Measurements from ENCODE around the gene MEIS2. TPM values are rescaled to one million over a fixed set of nuclear protein-coding genes. Genes with fewer than 3 reads are reported as not detected.

The MEIS2 gene
- total and polyA plus RNA-seq, 9 donors: 27.7 to 73.7 (median 47.7) TPM

DNA sequence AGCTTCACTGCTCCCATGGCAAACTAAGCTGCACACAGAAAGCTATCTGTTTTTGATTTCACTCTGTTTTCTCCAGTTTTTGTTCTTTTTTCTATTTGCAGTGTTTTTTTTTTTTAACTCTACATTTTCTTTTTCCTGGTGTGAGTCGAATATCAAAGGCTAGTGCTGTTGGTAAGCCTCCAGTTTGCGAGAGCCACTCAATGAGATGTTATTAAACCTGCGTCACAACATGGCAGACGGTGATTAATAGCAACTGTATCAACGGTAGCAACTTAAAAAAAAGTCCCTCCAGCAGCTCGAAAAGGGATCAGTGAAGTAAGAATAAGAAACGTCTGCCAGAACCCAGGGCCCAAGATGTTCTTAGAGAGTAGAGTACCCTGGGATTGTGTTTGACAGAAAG is 84.1 kb downstream of the MEIS2 start:
- intact Hi-C loops (cut with DNase I): loop anchor here in 2 of 4 donors (5.0 to 10.0 kb wide), 2 partner anchors 79 to 86 kb away; partner anchors contain the start of gene MEIS2 (in 1 of the 2)
- H3K36me3 ChIP-seq: no peaks in the 10 kb centered on the region
- peak overlapping the region; percentile 2 for H3K4me3 ChIP-seq
- H3K4me1 ChIP-seq (ENCODE audit: insufficient read depth): peaks cover 16% of the 10 kb centered on the region
- WGBS, 3 donors: 2 to 6% (median 3%) methylated on average over 7 of the region's 7 CpGs
- TF ChIP-seq, protein P1, sequence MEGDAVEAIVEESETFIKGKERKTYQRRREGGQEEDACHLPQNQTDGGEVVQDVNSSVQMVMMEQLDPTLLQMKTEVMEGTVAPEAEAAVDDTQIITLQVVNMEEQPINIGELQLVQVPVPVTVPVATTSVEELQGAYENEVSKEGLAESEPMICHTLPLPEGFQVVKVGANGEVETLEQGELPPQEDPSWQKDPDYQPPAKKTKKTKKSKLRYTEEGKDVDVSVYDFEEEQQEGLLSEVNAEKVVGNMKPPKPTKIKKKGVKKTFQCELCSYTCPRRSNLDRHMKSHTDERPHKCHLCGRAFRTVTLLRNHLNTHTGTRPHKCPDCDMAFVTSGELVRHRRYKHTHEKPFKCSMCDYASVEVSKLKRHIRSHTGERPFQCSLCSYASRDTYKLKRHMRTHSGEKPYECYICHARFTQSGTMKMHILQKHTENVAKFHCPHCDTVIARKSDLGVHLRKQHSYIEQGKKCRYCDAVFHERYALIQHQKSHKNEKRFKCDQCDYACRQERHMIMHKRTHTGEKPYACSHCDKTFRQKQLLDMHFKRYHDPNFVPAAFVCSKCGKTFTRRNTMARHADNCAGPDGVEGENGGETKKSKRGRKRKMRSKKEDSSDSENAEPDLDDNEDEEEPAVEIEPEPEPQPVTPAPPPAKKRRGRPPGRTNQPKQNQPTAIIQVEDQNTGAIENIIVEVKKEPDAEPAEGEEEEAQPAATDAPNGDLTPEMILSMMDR (IDR thresholded peaks at IDR 0.05): no peak
- TF ChIP-seq EP300 (IDR thresholded peaks at IDR 0.05) (no peak), POLR2A (IDR thresholded peaks at IDR 0.05) (no peak)
- H3K27me3 ChIP-seq: no peaks in the 10 kb centered on the region
- H3K27ac ChIP-seq: peak overlapping the region; percentile 11 to 74
- peak in 4 of 5 donors; percentile 49 to 77 (median 70) for DNase-seq
- H3K9me3 ChIP-seq: no peaks in the 10 kb centered on the region

DNA sequence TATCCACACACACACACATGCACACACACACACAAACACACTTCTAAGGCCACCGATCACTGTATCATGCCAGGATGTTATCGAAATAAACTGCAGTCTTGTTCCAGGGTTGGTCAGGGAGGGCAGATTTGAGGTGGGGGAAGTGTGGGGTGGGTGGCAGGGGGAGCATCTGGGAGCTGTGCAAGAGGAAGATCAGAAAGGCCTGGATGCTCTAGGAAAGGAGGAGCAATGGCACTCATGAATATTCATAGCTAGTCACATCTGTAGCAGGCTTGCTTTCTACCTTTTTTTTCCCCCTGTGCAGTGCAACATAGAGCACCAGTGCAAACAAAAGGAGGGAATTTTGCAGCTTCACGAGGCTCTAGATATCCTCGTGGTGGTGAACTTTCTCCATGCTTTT is 84.9 kb downstream of the MEIS2 start:
- no peaks in the 10 kb centered on the region for H3K27me3 ChIP-seq
- no peaks in the 10 kb centered on the region for H3K9me3 ChIP-seq
- intact Hi-C loops (cut with DNase I): loop anchor here in 2 of 4 donors (5.0 to 10.0 kb wide), 2 partner anchors 79 to 87 kb away; partner anchors contain the start of gene MEIS2 (in 1 of the 2)
- no peak for TF ChIP-seq POLR2A (IDR thresholded peaks at IDR 0.05)
- no peak for TF ChIP-seq EP300 (IDR thresholded peaks at IDR 0.05)
- TF ChIP-seq, protein P1 (IDR thresholded peaks at IDR 0.05): no peak
- no peak overlapping the region for H3K4me3 ChIP-seq
- WGBS, 3 donors: 7 to 14% (median 12%) methylated on average over 4 of the region's 4 CpGs
- H3K4me1 ChIP-seq (ENCODE audit: insufficient read depth): peaks cover 13% of the 10 kb centered on the region
- H3K36me3 ChIP-seq: no peaks in the 10 kb centered on the region
- DNase-seq: no peak
- H3K27ac ChIP-seq: peak overlapping the region; percentile 11 to 74

DNA sequence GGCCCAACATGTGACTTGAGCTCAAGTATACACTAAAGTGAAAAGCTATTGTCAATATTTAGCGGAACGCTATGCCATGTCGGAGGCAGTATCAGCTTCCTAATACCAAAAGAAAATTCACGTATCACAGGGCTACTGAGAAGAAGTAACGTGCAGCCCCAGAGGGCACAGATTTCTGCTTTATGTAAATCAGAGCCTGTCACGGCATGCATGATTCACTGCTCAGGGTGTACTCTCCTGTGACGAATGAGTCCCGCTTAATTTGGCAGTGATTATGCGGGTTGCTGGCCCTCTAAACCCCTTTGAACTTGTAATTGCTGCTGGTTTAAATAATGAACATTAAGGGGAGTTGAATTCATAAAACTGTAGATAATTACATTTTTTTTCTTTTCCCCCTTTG is 85.3 kb downstream of the MEIS2 start:
- DNase-seq: no peak
- 63 to 73% (median 66%) methylated on average over 9 of the region's 9 CpGs for WGBS, 3 donors
- intact Hi-C loops (cut with DNase I): loop anchor here in 2 of 4 donors (5.0 to 10.0 kb wide), 2 partner anchors 80 to 87 kb away; partner anchors contain the start of gene MEIS2 (in 1 of the 2)
- Histone ChIP-seq H3K4me3 (no peak overlapping the region), H3K27ac (no peak overlapping the region), H3K9me3 (no peaks in the 10 kb centered on the region), H3K4me1 (ENCODE audit: insufficient read depth) (peaks cover 13% of the 10 kb centered on the region), H3K27me3 (no peaks in the 10 kb centered on the region), H3K36me3 (no peaks in the 10 kb centered on the region)
- no peak for TF ChIP-seq EP300 (IDR thresholded peaks at IDR 0.05)
- TF ChIP-seq POLR2A (IDR thresholded peaks at IDR 0.05): no peak
- TF ChIP-seq, protein P1 (IDR thresholded peaks at IDR 0.05): no peak

DNA sequence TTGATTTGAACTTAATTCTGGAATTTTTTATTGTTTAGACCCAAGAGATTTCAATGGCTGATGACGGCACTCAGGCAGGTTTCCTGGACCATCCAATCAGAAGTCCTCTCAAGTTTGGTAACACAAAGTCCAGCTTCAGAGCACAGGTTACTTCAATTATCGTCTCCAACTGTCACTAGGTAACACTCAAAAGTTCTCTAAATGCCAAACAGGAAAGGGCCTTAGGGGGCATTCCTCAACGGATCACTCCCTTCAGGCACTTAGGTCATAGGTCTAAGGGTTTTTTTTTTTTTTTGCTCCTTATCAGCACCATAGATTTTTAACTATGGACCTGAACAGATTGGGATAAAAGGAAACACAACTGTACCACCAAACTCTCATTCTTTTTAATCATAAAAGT is 85.8 kb downstream of the MEIS2 start:
- H3K9me3 ChIP-seq: no peaks in the 10 kb centered on the region
- WGBS, 3 donors: 85 to 90% (median 89%) methylated on average over 3 of the region's 3 CpGs
- TF ChIP-seq, protein P1 (IDR thresholded peaks at IDR 0.05): no peak
- TF ChIP-seq EP300 (IDR thresholded peaks at IDR 0.05) (no peak), POLR2A (IDR thresholded peaks at IDR 0.05) (no peak)
- H3K27ac ChIP-seq: no peak overlapping the region
- intact Hi-C loops (cut with DNase I): loop anchor here in 1 of 4 donors (10.0 kb wide), 1 partner anchor 80 kb away; no protein-coding TSS in a partner anchor
- no peak for DNase-seq
- no peaks in the 10 kb centered on the region for H3K27me3 ChIP-seq
- peaks cover 12% of the 10 kb centered on the region for H3K4me1 ChIP-seq (ENCODE audit: insufficient read depth)
- H3K4me3 ChIP-seq: no peak overlapping the region
- no peaks in the 10 kb centered on the region for H3K36me3 ChIP-seq
